Stimulated activated CD4-positive, alpha-beta T cell treated with anti-CD3 and anti-CD28 coated beads, Interleukin-4, amount 100 ng/mL, for 48 hours (primary cell): ENCODE data around the gene NRBF2.
"Not testable (repeated sequence)": the region's sequence is repeated elsewhere in the genome, so short reads cannot be mapped to it uniquely, and the experiment has no call there.

ENCODE experiments used
- DNase-seq, 2 donors: peaks; one replicate each; pipeline ENCODE4 v3.0.0-alpha.2; 2020; ENCODE audit warnings: low read depth in 2 of 2

NRBF2 gene

GRCh38 chr10:63116452-63117072, 16.6 kb upstream of the NRBF2 start:
- no peak for DNase-seq

- DNase-seq, result no peak
These were observed 14.1 kb upstream of the NRBF2 start for GRCh38 chr10:63119041-63119440.

GRCh38 chr10:63120554-63120953, 12.6 kb upstream of the NRBF2 start:
- no peak for DNase-seq

- DNase-seq, result no peak
These were observed 9.3 kb upstream of the NRBF2 start for GRCh38 chr10:63123727-63124362.

- no peak for DNase-seq
These were observed 7.7 kb upstream of the NRBF2 start for GRCh38 chr10:63125459-63125858.

GRCh38 chr10:63128443-63128842, 4.7 kb upstream of the NRBF2 start:
- no peak for DNase-seq

- no peak for DNase-seq
These were observed 3.2 kb upstream of the NRBF2 start for GRCh38 chr10:63129888-63130287.

- DNase-seq, result no peak
These were observed 475 bp upstream of the NRBF2 start for GRCh38 chr10:63132651-63133055.

- no peak for DNase-seq
These were observed 861 bp downstream of the NRBF2 start for GRCh38 chr10:63133821-63134557.

- no peak for DNase-seq
These were observed 4.2 kb downstream of the NRBF2 start for GRCh38 chr10:63137306-63137705.

- no peak for DNase-seq
These were observed 6.9 kb downstream of the NRBF2 start for GRCh38 chr10:63140077-63140476.

GRCh38 chr10:63142136-63142535, 9.0 kb downstream of the NRBF2 start:
- no peak for DNase-seq

GRCh38 chr10:63143987-63144386, 10.9 kb downstream of the NRBF2 start:
- DNase-seq, result no peak

- no peak for DNase-seq
These were observed 12.7 kb downstream of the NRBF2 start for GRCh38 chr10:63145782-63146181.

GRCh38 chr10:63146503-63146902, 13.4 kb downstream of the NRBF2 start:
- no peak for DNase-seq

GRCh38 chr10:63150745-63151144, 17.6 kb downstream of the NRBF2 start:
- DNase-seq, result no peak

GRCh38 chr10:63153868-63154545, 20.9 kb downstream of the NRBF2 start:
- not testable (repeated sequence) for DNase-seq

- no peak for DNase-seq
These were observed 21.6 kb downstream of the NRBF2 start for GRCh38 chr10:63154546-63155387.

GRCh38 chr10:63155388-63156020, 22.4 kb downstream of the NRBF2 start:
- DNase-seq, result no peak

- DNase-seq, result no peak
These were observed 23.1 kb downstream of the NRBF2 start for GRCh38 chr10:63156236-63156635.
